ENCODE measurements around the gene FCRL6. TPM values are rescaled to one million over a fixed set of nuclear protein-coding genes. Genes with fewer than 3 reads are reported as not detected.

Gene FCRL6
- not detected for total RNA-seq

- TF ChIP-seq CTCF (IDR thresholded peaks at IDR 0.05), result no peak
- H3K4me3 ChIP-seq, result no peak within 1 kb of the TSS
- intact Hi-C loops (cut with DNase I), result no loop called here
- H3K4me1 ChIP-seq, result no peaks in the 10 kb centered on the region
- H3K27me3 ChIP-seq, result no peaks in the 10 kb centered on the region
- H3K36me3 ChIP-seq, result no peaks in the 10 kb centered on the region
- H3K9me3 ChIP-seq, result no peaks in the 10 kb centered on the region
- no peak within 1 kb of the TSS for H3K27ac ChIP-seq
- DNase-seq (ENCODE audit: low spot score in 2 of 2), result no peak
These were observed at the start of gene FCRL6 for GRCh38 chr1:159802111-159802510. Gene FCRL6 (plus strand): TSS chr1:159802360. CDS start chr1:159802425, 65 bp downstream.

GRCh38 chr1:159753386-159753785, 48.8 kb upstream of the FCRL6 start:
- Histone ChIP-seq H3K4me1 (no peaks in the 10 kb centered on the region), H3K36me3 (no peaks in the 10 kb centered on the region), H3K4me3 (no peak overlapping the region), H3K9me3 (no peaks in the 10 kb centered on the region), H3K27me3 (no peaks in the 10 kb centered on the region), H3K27ac (peak overlapping the region in 1 of 2 donors; percentile 9)
- intact Hi-C loops (cut with DNase I), result no loop called here
- DNase-seq (ENCODE audit: low spot score in 2 of 2), result no peak
- no peak for TF ChIP-seq CTCF (IDR thresholded peaks at IDR 0.05)

GRCh38 chr1:159755451-159756007, 46.6 kb upstream of the FCRL6 start:
- Histone ChIP-seq H3K4me3 (no peak overlapping the region), H3K27ac (no peak overlapping the region), H3K4me1 (no peaks in the 10 kb centered on the region), H3K27me3 (no peaks in the 10 kb centered on the region), H3K36me3 (no peaks in the 10 kb centered on the region), H3K9me3 (no peaks in the 10 kb centered on the region)
- intact Hi-C loops (cut with DNase I), result no loop called here
- no peak for TF ChIP-seq CTCF (IDR thresholded peaks at IDR 0.05)
- DNase-seq (ENCODE audit: low spot score in 2 of 2), result no peak

DNA sequence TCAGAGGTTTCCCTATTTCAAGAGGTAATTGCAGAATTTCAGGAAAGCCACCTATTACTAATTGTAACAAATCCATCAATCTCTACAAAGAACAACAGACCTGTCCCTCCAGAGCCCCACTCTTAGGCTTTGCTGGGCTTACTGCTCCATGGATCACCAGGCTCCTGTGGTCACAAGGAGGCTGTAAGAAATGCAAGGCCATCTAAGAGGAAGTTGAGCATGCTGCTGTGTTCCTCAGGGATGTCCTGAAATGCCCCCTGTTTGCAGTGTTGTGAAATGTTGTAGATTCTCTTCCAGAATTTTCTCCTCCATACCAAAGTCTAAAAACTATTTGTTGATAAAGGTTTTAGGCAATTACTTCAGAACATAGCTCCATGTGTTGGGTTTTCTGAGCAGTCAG, 45.8 kb upstream of the FCRL6 start:
- no peak for TF ChIP-seq CTCF (IDR thresholded peaks at IDR 0.05)
- no peaks in the 10 kb centered on the region for H3K4me1 ChIP-seq
- intact Hi-C loops (cut with DNase I), result no loop called here
- no peaks in the 10 kb centered on the region for H3K27me3 ChIP-seq
- no peak for DNase-seq (ENCODE audit: low spot score in 2 of 2)
- H3K4me3 ChIP-seq, result no peak overlapping the region
- H3K27ac ChIP-seq, result no peak overlapping the region
- H3K36me3 ChIP-seq, result no peaks in the 10 kb centered on the region
- H3K9me3 ChIP-seq, result no peaks in the 10 kb centered on the region

- no peaks in the 10 kb centered on the region for H3K27me3 ChIP-seq
- no peaks in the 10 kb centered on the region for H3K4me1 ChIP-seq
- no peak for TF ChIP-seq CTCF (IDR thresholded peaks at IDR 0.05)
- H3K4me3 ChIP-seq, result no peak overlapping the region
- H3K36me3 ChIP-seq, result no peaks in the 10 kb centered on the region
- no peaks in the 10 kb centered on the region for H3K9me3 ChIP-seq
- intact Hi-C loops (cut with DNase I), result no loop called here
- no peak overlapping the region for H3K27ac ChIP-seq
- no peak for DNase-seq (ENCODE audit: low spot score in 2 of 2)
These were observed 38.5 kb upstream of the FCRL6 start for GRCh38 chr1:159763686-159764085.

- intact Hi-C loops (cut with DNase I), result no loop called here
- TF ChIP-seq CTCF (IDR thresholded peaks at IDR 0.05), result no peak
- no peak overlapping the region for H3K4me3 ChIP-seq
- DNase-seq (ENCODE audit: low spot score in 2 of 2), result no peak
- no peaks in the 10 kb centered on the region for H3K27me3 ChIP-seq
- no peaks in the 10 kb centered on the region for H3K4me1 ChIP-seq
- no peaks in the 10 kb centered on the region for H3K9me3 ChIP-seq
- no peaks in the 10 kb centered on the region for H3K36me3 ChIP-seq
- no peak overlapping the region for H3K27ac ChIP-seq
These were observed 36.4 kb upstream of the FCRL6 start for GRCh38 chr1:159765806-159766205.

Measured in ascending aorta (tissue), 2 donors.